Measurements from ENCODE around the gene NOVA1. TPM values are rescaled to one million over a fixed set of nuclear protein-coding genes. Genes with fewer than 3 reads are reported as not detected.

NOVA1 gene
- total RNA-seq, 1 experiment from 2014 or later: not detected

DNA sequence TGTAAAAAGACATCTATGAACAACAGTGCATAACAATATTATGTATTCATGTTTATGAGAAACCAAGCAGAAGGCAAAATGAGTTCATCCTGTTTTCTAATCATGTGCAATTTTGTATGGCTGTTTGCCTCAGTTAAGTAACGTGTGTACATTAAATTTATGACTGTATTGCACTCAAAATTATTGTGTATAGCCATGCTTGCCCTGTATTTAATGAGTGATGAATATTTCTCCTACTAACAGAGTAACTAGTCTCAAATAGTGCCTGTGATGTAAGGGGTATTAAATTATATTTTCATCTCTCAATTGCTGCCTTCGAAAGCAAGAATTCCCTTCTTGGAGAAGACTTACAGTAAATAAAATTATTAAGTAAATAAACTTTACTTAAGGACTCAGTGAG, 154.2 kb downstream of the NOVA1 start (continued):
- TF ChIP-seq MAX (IDR thresholded peaks at IDR 0.05): no peak

DNA sequence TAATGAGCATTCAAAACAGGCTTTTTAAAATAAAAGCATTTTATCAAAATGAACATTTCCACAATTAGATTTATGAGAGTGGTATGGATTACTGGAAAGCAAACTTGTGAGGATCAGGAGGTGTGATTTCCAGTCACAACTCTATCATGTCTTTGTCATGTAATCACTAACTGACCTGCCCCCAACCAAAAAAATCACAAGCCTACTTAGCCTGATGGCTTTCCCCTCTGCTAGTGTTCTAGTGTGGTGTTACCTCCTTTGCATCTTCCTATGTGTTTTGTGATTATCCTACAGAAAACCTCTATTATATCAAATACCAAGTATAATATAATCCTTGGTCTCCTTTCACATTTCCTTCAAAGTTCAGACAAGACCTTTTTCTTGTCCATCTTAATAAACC, 168.6 kb downstream of the NOVA1 start:
- no peaks in the 10 kb centered on the region for H3K4me1 ChIP-seq (ENCODE audit: control insufficient read depth in 1 of 2, insufficient read depth in 2 of 2, low read length in 2 of 2)
- no peak overlapping the region for H2AFZ ChIP-seq (ENCODE audit: low read depth, low read length, poor library complexity, severe bottlenecking)
- ChIA-PET RAD21 (ENCODE audit: low non-redundant PET in 1 of 2, low total read pairs in 2 of 2, uncharacterized antibody in 2 of 2, unreplicated experiment in 2 of 2) (no interaction called here), POLR2A (no interaction called here), CTCF (no interaction called here)
- H3K9ac ChIP-seq (ENCODE audit: low read length): no peak overlapping the region
- no peaks in the 10 kb centered on the region for H3K9me2 ChIP-seq (ENCODE audit: insufficient read depth)
- no peaks in the 10 kb centered on the region for H3K27me3 ChIP-seq (ENCODE audit: insufficient read depth, low read length)
- no peak overlapping the region for H3K4me2 ChIP-seq (ENCODE audit: low read length)
- no peak overlapping the region for H3K4me3 ChIP-seq (replicated peaks in 1 of 2; ENCODE audit: low read depth in 1 of 2, low read length in 2 of 2)
- peaks cover 14 to 20% of the 10 kb centered on the region in 2 experiments; a peak in 2 of 4 replicates for H3K9me3 ChIP-seq (ENCODE audit: control insufficient read depth in 1 of 2, insufficient read depth in 1 of 2, low read depth in 1 of 2, low read length in 2 of 2)
- intact Hi-C loops (cut with micrococcal nuclease): no loop called here
- no peaks in the 10 kb centered on the region for H3K79me2 ChIP-seq (ENCODE audit: insufficient read depth, low read length)
- no peak overlapping the region for H3K27ac ChIP-seq (ENCODE audit: low read depth, low read length)
- H3K36me3 ChIP-seq (ENCODE audit: control insufficient read depth in 1 of 2, insufficient read depth in 2 of 2, low read length in 2 of 2): no peaks in the 10 kb centered on the region
- ATAC-seq (no peak), DNase-seq (ENCODE audit: low read depth, low spot score) (no peak)
- no TSS peak for BruUV-seq (replicated peaks)
- H4K20me1 ChIP-seq (ENCODE audit: insufficient read depth): no peaks in the 10 kb centered on the region
- no peak for TF ChIP-seq YY1 (IDR thresholded peaks at IDR 0.05; ENCODE audit: extremely low read depth, insufficient replicate concordance, low read depth, low read length)
- TF ChIP-seq SP1 (IDR thresholded peaks at IDR 0.05; ENCODE audit: low read depth): no peak
- TF ChIP-seq POLR2A (IDR thresholded peaks at IDR 0.05; ENCODE audit: borderline replicate concordance, extremely low read depth, insufficient read depth, insufficient read length): no peak
- TF ChIP-seq CBX3 (IDR thresholded peaks at IDR 0.05; ENCODE audit: low read depth): no peak
- no peak for TF ChIP-seq SRF (IDR thresholded peaks at IDR 0.05; ENCODE audit: low read depth)
- no peak for TF ChIP-seq ELF1 (IDR thresholded peaks at IDR 0.05; ENCODE audit: borderline replicate concordance, low read depth)
- TF ChIP-seq, protein P1, sequence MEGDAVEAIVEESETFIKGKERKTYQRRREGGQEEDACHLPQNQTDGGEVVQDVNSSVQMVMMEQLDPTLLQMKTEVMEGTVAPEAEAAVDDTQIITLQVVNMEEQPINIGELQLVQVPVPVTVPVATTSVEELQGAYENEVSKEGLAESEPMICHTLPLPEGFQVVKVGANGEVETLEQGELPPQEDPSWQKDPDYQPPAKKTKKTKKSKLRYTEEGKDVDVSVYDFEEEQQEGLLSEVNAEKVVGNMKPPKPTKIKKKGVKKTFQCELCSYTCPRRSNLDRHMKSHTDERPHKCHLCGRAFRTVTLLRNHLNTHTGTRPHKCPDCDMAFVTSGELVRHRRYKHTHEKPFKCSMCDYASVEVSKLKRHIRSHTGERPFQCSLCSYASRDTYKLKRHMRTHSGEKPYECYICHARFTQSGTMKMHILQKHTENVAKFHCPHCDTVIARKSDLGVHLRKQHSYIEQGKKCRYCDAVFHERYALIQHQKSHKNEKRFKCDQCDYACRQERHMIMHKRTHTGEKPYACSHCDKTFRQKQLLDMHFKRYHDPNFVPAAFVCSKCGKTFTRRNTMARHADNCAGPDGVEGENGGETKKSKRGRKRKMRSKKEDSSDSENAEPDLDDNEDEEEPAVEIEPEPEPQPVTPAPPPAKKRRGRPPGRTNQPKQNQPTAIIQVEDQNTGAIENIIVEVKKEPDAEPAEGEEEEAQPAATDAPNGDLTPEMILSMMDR (IDR thresholded peaks at IDR 0.05 in 2 of 3, conservative IDR thresholded peaks at IDR 0.05 in 1 of 3; ENCODE audit: borderline replicate concordance in 1 of 3, insufficient read depth in 1 of 3, low read depth in 2 of 3, low read length in 2 of 3): no peak
- TF ChIP-seq JUND (IDR thresholded peaks at IDR 0.05): no peak
- no peak for TF ChIP-seq ZNF274 (IDR thresholded peaks at IDR 0.05; ENCODE audit: low read depth, low read length)
- TF ChIP-seq MAX (IDR thresholded peaks at IDR 0.05): no peak
- TF ChIP-seq EZH2phosphoT487 (IDR thresholded peaks at IDR 0.05; ENCODE audit: borderline replicate concordance): no peak
- TF ChIP-seq TCF7L2 (IDR thresholded peaks at IDR 0.05; ENCODE audit: borderline replicate concordance, extremely low read depth, insufficient read depth, insufficient read length): no peak
- no peak for TF ChIP-seq RAD21 (IDR thresholded peaks at IDR 0.05; ENCODE audit: low read depth)
- TF ChIP-seq REST (IDR thresholded peaks at IDR 0.05; ENCODE audit: low read depth): no peak
- TF ChIP-seq EGR1 (IDR thresholded peaks at IDR 0.05; ENCODE audit: low read depth): no peak
- no peak for TF ChIP-seq CEBPB (IDR thresholded peaks at IDR 0.05; ENCODE audit: low read depth)
- TF ChIP-seq POLR2AphosphoS5 (IDR thresholded peaks at IDR 0.05; ENCODE audit: low read depth, low read length): no peak
- TF ChIP-seq, protein P2, sequence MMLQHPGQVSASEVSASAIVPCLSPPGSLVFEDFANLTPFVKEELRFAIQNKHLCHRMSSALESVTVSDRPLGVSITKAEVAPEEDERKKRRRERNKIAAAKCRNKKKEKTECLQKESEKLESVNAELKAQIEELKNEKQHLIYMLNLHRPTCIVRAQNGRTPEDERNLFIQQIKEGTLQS (IDR thresholded peaks at IDR 0.05): no peak
- no peak for TF ChIP-seq SIN3A (IDR thresholded peaks at IDR 0.05; ENCODE audit: low read depth)

All from HCT116 (cell line).